ENCODE results near the gene OR9Q1. TPM values are rescaled to one million over a fixed set of nuclear protein-coding genes. Genes with fewer than 3 reads are reported as not detected.

OR9Q1 gene
- total RNA-seq, 2 experiments from 2014 or later = not detected

- ChIA-PET CTCF (no interaction called here), POLR2A (no interaction called here)
- no peak overlapping the region for H3K27ac Mint-ChIP-seq
- no peak overlapping the region for H3K4me3 Mint-ChIP-seq
- H3K36me3 Mint-ChIP-seq (ENCODE audit: low read depth) = no peaks in the 10 kb centered on the region
- Histone ChIP-seq H3K9me3 (ENCODE audit: control insufficient read depth in 1 of 2, insufficient read depth in 1 of 2, low read length in 2 of 2) (peaks cover 0 to 3% of the 10 kb centered on the region in 2 experiments), H3K4me1 (ENCODE audit: insufficient read depth, low read length) (no peaks in the 10 kb centered on the region), H3K27me3 (ENCODE audit: control insufficient read depth in 1 of 2, insufficient read depth in 2 of 2, low read length in 2 of 2) (peaks cover 3 to 13% of the 10 kb centered on the region in 2 experiments), H3K27ac (ENCODE audit: low read depth in 1 of 2, low read length in 2 of 2) (no peak overlapping the region), H3K36me3 (ENCODE audit: insufficient read depth, low read length) (no peaks in the 10 kb centered on the region), H3K4me3 (ENCODE audit: low read length) (no peak overlapping the region)
- no peaks in the 10 kb centered on the region for H3K9me3 Mint-ChIP-seq
- TF ChIP-seq, protein P1, sequence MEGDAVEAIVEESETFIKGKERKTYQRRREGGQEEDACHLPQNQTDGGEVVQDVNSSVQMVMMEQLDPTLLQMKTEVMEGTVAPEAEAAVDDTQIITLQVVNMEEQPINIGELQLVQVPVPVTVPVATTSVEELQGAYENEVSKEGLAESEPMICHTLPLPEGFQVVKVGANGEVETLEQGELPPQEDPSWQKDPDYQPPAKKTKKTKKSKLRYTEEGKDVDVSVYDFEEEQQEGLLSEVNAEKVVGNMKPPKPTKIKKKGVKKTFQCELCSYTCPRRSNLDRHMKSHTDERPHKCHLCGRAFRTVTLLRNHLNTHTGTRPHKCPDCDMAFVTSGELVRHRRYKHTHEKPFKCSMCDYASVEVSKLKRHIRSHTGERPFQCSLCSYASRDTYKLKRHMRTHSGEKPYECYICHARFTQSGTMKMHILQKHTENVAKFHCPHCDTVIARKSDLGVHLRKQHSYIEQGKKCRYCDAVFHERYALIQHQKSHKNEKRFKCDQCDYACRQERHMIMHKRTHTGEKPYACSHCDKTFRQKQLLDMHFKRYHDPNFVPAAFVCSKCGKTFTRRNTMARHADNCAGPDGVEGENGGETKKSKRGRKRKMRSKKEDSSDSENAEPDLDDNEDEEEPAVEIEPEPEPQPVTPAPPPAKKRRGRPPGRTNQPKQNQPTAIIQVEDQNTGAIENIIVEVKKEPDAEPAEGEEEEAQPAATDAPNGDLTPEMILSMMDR (IDR thresholded peaks at IDR 0.05) = no peak
- ATAC-seq (ENCODE audit: poor library complexity) (no peak), DNase-seq (no peak)
- intact Hi-C loops (cut with DNase I, micrococcal nuclease) = no loop called here
- peaks cover 45% of the 10 kb centered on the region for H3K27me3 Mint-ChIP-seq
- H3K4me1 Mint-ChIP-seq (ENCODE audit: low read depth) = no peaks in the 10 kb centered on the region
These were observed 154.8 kb downstream of the OR9Q1 start for GRCh38 chr11:58178444-58178843.

GRCh38 chr11:58179648-58180047, 156.0 kb downstream of the OR9Q1 start:
- Mint-ChIP-seq H3K4me3 (no peak overlapping the region), H3K27me3 (peaks cover 37% of the 10 kb centered on the region), H3K9me3 (no peaks in the 10 kb centered on the region), H3K36me3 (ENCODE audit: low read depth) (no peaks in the 10 kb centered on the region), H3K27ac (no peak overlapping the region), H3K4me1 (ENCODE audit: low read depth) (no peaks in the 10 kb centered on the region)
- Histone ChIP-seq H3K27ac (ENCODE audit: low read depth in 1 of 2, low read length in 2 of 2) (no peak overlapping the region), H3K4me3 (ENCODE audit: low read length) (no peak overlapping the region), H3K36me3 (ENCODE audit: insufficient read depth, low read length) (no peaks in the 10 kb centered on the region), H3K4me1 (ENCODE audit: insufficient read depth, low read length) (no peaks in the 10 kb centered on the region), H3K9me3 (ENCODE audit: control insufficient read depth in 1 of 2, insufficient read depth in 1 of 2, low read length in 2 of 2) (no peaks in the 10 kb centered on the region), H3K27me3 (ENCODE audit: control insufficient read depth in 1 of 2, insufficient read depth in 2 of 2, low read length in 2 of 2) (peaks cover 3 to 13% of the 10 kb centered on the region in 2 experiments)
- no peak for DNase-seq
- POLR2A ChIA-PET = no interaction called here
- CTCF ChIA-PET = no interaction called here
- no peak for ATAC-seq (ENCODE audit: poor library complexity)
- TF ChIP-seq, protein P1 (IDR thresholded peaks at IDR 0.05) = no peak
- intact Hi-C loops (cut with DNase I, micrococcal nuclease) = no loop called here

DNA sequence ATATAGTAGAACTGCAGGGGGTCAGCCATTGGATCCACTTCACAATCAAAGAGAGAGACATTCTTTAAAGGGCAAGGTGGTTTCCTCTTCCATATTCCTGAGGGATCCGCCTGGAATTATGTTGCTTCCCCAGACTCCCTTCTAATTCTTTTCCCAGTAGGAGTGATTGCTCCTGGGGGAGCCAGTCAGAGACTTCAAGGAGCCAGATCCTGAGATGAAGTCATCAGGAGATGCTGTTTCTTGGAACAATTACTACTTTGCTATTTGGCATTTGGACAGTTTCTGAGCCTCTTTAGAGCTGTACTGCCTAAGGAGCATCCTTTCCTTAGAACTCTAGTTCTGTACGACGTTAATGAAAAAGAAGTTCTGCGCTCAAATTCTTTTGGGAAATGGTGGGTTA, 163.3 kb downstream of the OR9Q1 start:
- no peak for ATAC-seq (ENCODE audit: poor library complexity)
- Mint-ChIP-seq H3K27ac (no peak overlapping the region), H3K4me3 (no peak overlapping the region), H3K27me3 (no peaks in the 10 kb centered on the region), H3K36me3 (ENCODE audit: low read depth) (no peaks in the 10 kb centered on the region), H3K9me3 (no peaks in the 10 kb centered on the region), H3K4me1 (ENCODE audit: low read depth) (no peaks in the 10 kb centered on the region)
- H3K9me3 ChIP-seq (ENCODE audit: control insufficient read depth in 1 of 2, insufficient read depth in 1 of 2, low read length in 2 of 2) = no peaks in the 10 kb centered on the region
- no peak overlapping the region for H3K27ac ChIP-seq (ENCODE audit: low read depth in 1 of 2, low read length in 2 of 2)
- TF ChIP-seq, protein P1 (IDR thresholded peaks at IDR 0.05) = no peak
- intact Hi-C loops (cut with DNase I, micrococcal nuclease) = no loop called here
- DNase-seq = no peak
- no peaks in the 10 kb centered on the region for H3K27me3 ChIP-seq (ENCODE audit: control insufficient read depth in 1 of 2, insufficient read depth in 2 of 2, low read length in 2 of 2)
- no peak overlapping the region for H3K4me3 ChIP-seq (ENCODE audit: low read length)
- H3K36me3 ChIP-seq (ENCODE audit: insufficient read depth, low read length) = no peaks in the 10 kb centered on the region
- ChIA-PET CTCF (no interaction called here), POLR2A (no interaction called here)
- H3K4me1 ChIP-seq (ENCODE audit: insufficient read depth, low read length) = no peaks in the 10 kb centered on the region

Data from CD4-positive, alpha-beta T cell (primary cell).